ENCODE results near the gene PEX12.
"Not testable (repeated sequence)": the region's sequence is repeated elsewhere in the genome, so short reads cannot be mapped to it uniquely, and the experiment has no call there.

PEX12 gene

GRCh38 chr17:35529326-35529725, 49.0 kb downstream of the PEX12 start:
- POLR2A ChIA-PET; H3K27ac ChIP-seq (ENCODE audit: extremely low read depth, low read depth, low read length); H3K4me3 ChIP-seq (ENCODE audit: low read depth, low read length); H3K36me3 ChIP-seq (ENCODE audit: control insufficient read depth in 2 of 2, insufficient read depth in 1 of 2, low read length in 2 of 2); H3K9me3 ChIP-seq (ENCODE audit: control insufficient read depth, insufficient read depth, low read depth, low read length); H3K4me1 ChIP-seq (ENCODE audit: control insufficient read depth, insufficient read depth, low read length): not testable (repeated sequence)
- peak; percentile 89 for TF ChIP-seq ZNF146 (tag by site-specific recombination; IDR thresholded peaks at IDR 0.05)
- CTCF ChIA-PET = interaction anchor here (0.7 to 1.4 kb wide), 3 partner anchors 9 to 216 kb away, joined by 3 to 5 read pairs (median 4); partner anchors contain the start of gene SLFN12L
